GM12878 (cell line): ENCODE results near the gene RPLP2. TPM values are rescaled to one million over a fixed set of nuclear protein-coding genes. Genes with fewer than 3 reads are reported as not detected.

Experiments used
- ATAC-seq: fragments of 200-7000 bp; cut with Tn5 transposase; 3 replicates; pipeline ENCODE4 v1.9.1; 2020; ENCODE audit warnings: mild to moderate bottlenecking, moderate library complexity
- BruUV-seq: library from RNA; stranded (reverse); fragments of 400-500 nt; replicated peaks from 2 replicates; lab custom pipeline; 2021; lab: Mats Ljungman, UMichigan
- CTCF ChIA-PET: fragments of 300-600 bp; sonication (Branson Sonifier 250); formaldehyde crosslinking; extraction: SDS; loops from one replicate; lab custom pipeline; 2021; ENCODE audit warnings: inconsistent platforms; lab: Yijun Ruan, JAX
- POLR2A ChIA-PET: fragments of 350-600 bp; formaldehyde crosslinking; extraction: SDS; loops from one replicate; lab custom pipeline; 2021; ENCODE audit warnings: inconsistent platforms; lab: Charles Lee
- RAD21 ChIA-PET: fragments of 300-600 bp; sonication (Branson Sonifier 250); formaldehyde crosslinking; loops from one replicate; lab custom pipeline; 2023; ENCODE audit warnings: antibody characterized with exemption; ENCODE audit not compliant: unreplicated experiment; lab: Charles Lee
- SMC1A ChIA-PET: fragments of 300-600 bp; sonication (Branson Sonifier 250); formaldehyde crosslinking; loops from one replicate; lab custom pipeline; 2023; ENCODE audit not compliant: unreplicated experiment, uncharacterized antibody; lab: Charles Lee
- DNase-seq: peaks from one replicate; pipeline ENCODE4 v3.0.0-alpha.2; 2011; ENCODE audit warnings: low read depth, low spot score
- FAIRE-seq: peaks from 3 replicates; lab custom pipeline; 2011; peaks lifted over from hg19 to GRCh38; lab: Jason Lieb, UNC
- H2AFZ ChIP-seq: 2 replicates; pipeline ENCODE4 v1.6.0; 2011; ENCODE audit warnings: low read depth, low read length, control low read depth; ENCODE audit not compliant: control insufficient read depth
- H3K27ac ChIP-seq: 2 replicates; pipeline ENCODE4 v1.5.1; 2011; ENCODE audit warnings: control low read depth; ENCODE audit not compliant: control insufficient read depth, insufficient read depth
- H3K27me3 ChIP-seq, 2 experiments: replicated peaks in 1 of 2; 2 replicates each; pipeline versions ENCODE4 v1.6.0 to v1.6.1; 2011; ENCODE audit warnings: low read length in 1 of 2; ENCODE audit not compliant: control insufficient read depth in 2 of 2, insufficient read depth in 2 of 2
- H3K36me3 ChIP-seq, 2 experiments: 2 replicates each; pipeline ENCODE4 v1.5.1; 2011; ENCODE audit warnings: low read length in 1 of 2; ENCODE audit not compliant: control insufficient read depth in 2 of 2, insufficient read depth in 2 of 2
- H3K4me1 ChIP-seq: 2 replicates; pipeline ENCODE4 v1.6.1; 2011; ENCODE audit warnings: mild to moderate bottlenecking, low read length, moderate library complexity, mixed read lengths; ENCODE audit not compliant: control insufficient read depth, insufficient read depth
- H3K4me2 ChIP-seq: 2 replicates; pipeline ENCODE4 v1.6.0; 2011; ENCODE audit warnings: control low read depth; ENCODE audit not compliant: control insufficient read depth, insufficient read depth
- H3K4me3 ChIP-seq: fragments of 200-600 bp; sonication (generic); 2 replicates; pipeline ENCODE4 v1.5.1; 2016
- H3K79me2 ChIP-seq: 2 replicates; pipeline ENCODE4 v1.6.0; 2011; ENCODE audit warnings: low read length; ENCODE audit not compliant: control insufficient read depth, insufficient read depth
- H3K9ac ChIP-seq: 2 replicates; pipeline ENCODE4 v1.8.0; 2011; ENCODE audit warnings: low read length, control low read depth, mixed read lengths; ENCODE audit not compliant: control insufficient read depth, insufficient read depth
- H3K9me3 ChIP-seq: replicated peaks from 3 replicates; pipeline ENCODE4 v1.5.1; 2011; ENCODE audit warnings: mild to moderate bottlenecking, low read length; ENCODE audit not compliant: control insufficient read depth, insufficient read depth
- H4K20me1 ChIP-seq: 2 replicates; pipeline ENCODE4 v1.6.0; 2011; ENCODE audit not compliant: control insufficient read depth, insufficient read depth
- CEBPB ChIP-seq, 2 experiments: fragments of 150-350 bp in 1 of 2; IDR thresholded peaks; 2 replicates each; pipeline ENCODE4 v1.6.1; 2012 to 2014; ENCODE audit warnings: low read depth in 2 of 2, low read length in 2 of 2, borderline replicate concordance in 1 of 2, inconsistent platforms in 1 of 2
- CHD2 ChIP-seq: IDR thresholded peaks from 2 replicates; pipeline ENCODE4 v1.6.1; 2011; ENCODE audit warnings: low read depth, low read length, improper control_type of control experiment, borderline replicate concordance
- EGR1 ChIP-seq, 2 experiments: IDR thresholded peaks; 1 replicate in 1 of 2; 2 replicates in 1 of 2; pipeline ENCODE4 v1.6.1; 2011 to 2012; ENCODE audit warnings: low read depth in 2 of 2, low read length in 2 of 2, borderline replicate concordance in 1 of 2, mild to moderate bottlenecking in 1 of 2, moderate library complexity in 1 of 2
- ESRRA ChIP-seq: IDR thresholded peaks from 2 replicates; pipeline ENCODE4 v1.6.1; 2012; ENCODE audit warnings: mild to moderate bottlenecking, low read length, improper control_type of control experiment
- NFIC ChIP-seq: IDR thresholded peaks from 2 replicates; pipeline ENCODE4 v1.6.1; 2012; ENCODE audit warnings: low read depth, mild to moderate bottlenecking, inconsistent platforms, low read length, moderate library complexity
- PBX3 ChIP-seq: IDR thresholded peaks from 2 replicates; pipeline ENCODE4 v1.6.1; 2011; ENCODE audit warnings: mild to moderate bottlenecking, low read depth, low read length, moderate library complexity; ENCODE audit not compliant: insufficient replicate concordance
- POLR2A ChIP-seq: IDR thresholded peaks from 2 replicates; pipeline ENCODE4 v1.6.1; 2011; ENCODE audit warnings: low read depth, mild to moderate bottlenecking, low read length
- ZBED1 ChIP-seq: IDR thresholded peaks from 2 replicates; pipeline ENCODE4 v1.6.1; 2016; ENCODE audit warnings: borderline replicate concordance
- ZSCAN29 ChIP-seq: fragments of 450-650 bp; IDR thresholded peaks from 2 replicates; pipeline ENCODE4 v1.6.1; 2017; ENCODE audit warnings: mild to moderate bottlenecking, moderate library complexity
- WGBS: methylation state at CpG from one replicate; pipeline ENCODE4 v1.1.6; 2016; ENCODE audit warnings: low lambda C conversion rate; ENCODE audit not compliant: insufficient replicate concordance, insufficient coverage; ENCODE audit errors: missing lambda C conversion rate; 5-methylcytosine and 5-hydroxymethylcytosine counted together
- in situ Hi-C: fragments of 300-500 bp; cut with MboI; formaldehyde crosslinking; loops from 9 replicates; pipeline ENCODE4 v1.14.3; 2018; ENCODE audit warnings: mixed read lengths
- intact Hi-C: fragments of 100-400 bp; cut with micrococcal nuclease; formaldehyde crosslinking; loops from one replicate; pipeline ENCODE4 v1.14.2; 2022; ENCODE audit not compliant: unreplicated experiment
- polyA plus RNA-seq, 11 experiments: library from polyadenylated mRNA; depleted of rRNA in 4 of 11; unstranded in 6 of 11; stranded (reverse) in 5 of 11; fragments of >200 nt; fragmentation: Nextera tagmentation in 4 of 11; fragmentation: Illumina TruSeq in 1 of 11; extraction: Ambion mirVana in 4 of 11; extraction: Trizol in 1 of 11; gene quantifications; 1 replicate in 1 of 11; 2 replicates in 10 of 11; pipeline versions ENCODE4 v1.2.1 to v1.2.3, GENCODE V29; 2011 to 2016; ENCODE audit warnings: inconsistent platforms in 2 of 11, missing spikeins in 2 of 11, low read depth in 1 of 11
- total RNA-seq, 4 experiments: library from RNA; depleted of rRNA in 3 of 4; stranded (reverse); fragments of >200 nt in 3 of 4; fragmentation: Illumina TruSeq in 1 of 4; extraction: Trizol in 1 of 4; gene quantifications; 2 replicates each; pipeline versions ENCODE4 v1.2.1 to v1.2.3, GENCODE V29; 2013 to 2021
- TF ChIP-seq, protein P1 (sequence below): fragments of 450-650 bp; formaldehyde crosslinking; IDR thresholded peaks from 2 replicates; pipeline ENCODE4 v1.4.0; 2022; ENCODE audit warnings: mild to moderate bottlenecking, moderate library complexity

Gene RPLP2
- total and polyA plus RNA-seq, 10 of the 15 experiments (the other 5 are each of a cell fraction or from before 2014, with no cell fraction given), result 488 to 3,558 (median 1,481) TPM

DNA sequence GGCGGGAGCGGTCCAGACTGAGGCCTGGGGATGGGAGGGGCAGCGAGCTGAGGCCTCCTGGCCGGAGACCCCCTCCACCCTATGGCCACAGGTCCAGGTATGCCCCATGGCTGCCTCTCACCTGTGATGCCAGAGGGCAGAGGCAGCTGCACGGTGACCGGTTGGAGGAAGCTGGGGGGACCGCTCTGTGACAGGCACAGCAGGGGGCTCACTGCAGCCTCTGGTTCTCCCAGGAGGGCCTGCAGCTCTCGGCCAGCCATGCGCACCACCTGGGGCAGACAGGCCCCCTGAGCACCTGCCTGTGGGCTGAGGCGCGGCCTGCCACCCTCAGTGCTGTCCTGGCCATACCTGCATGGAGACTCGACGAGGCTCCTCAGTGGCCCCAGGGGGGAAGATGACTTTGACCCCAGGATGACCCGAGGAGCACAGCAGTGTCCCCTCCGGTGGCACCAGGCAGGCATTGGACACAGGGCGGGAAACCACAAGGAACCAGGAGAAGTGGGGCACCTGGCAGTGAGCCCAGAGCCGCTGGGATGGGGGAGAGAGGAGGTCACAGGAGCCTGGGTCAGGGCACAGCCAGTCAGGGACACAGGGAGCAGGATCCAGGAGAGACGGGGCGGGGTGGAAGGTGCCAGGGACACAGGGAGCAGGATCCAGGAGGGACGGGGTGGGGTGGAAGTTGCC is 8.5 kb upstream of the RPLP2 start:
- Histone ChIP-seq H3K27ac (no peak overlapping the region), H3K4me2 (no peak overlapping the region), H3K27me3 (no peaks in the 10 kb centered on the region), H3K36me3 (peaks cover 0 to 10% of the 10 kb centered on the region in 2 experiments; a peak in 2 of 4 replicates), H3K4me1 (peaks cover 20% of the 10 kb centered on the region), H4K20me1 (no peaks in the 10 kb centered on the region), H2AFZ (no peak overlapping the region), H3K9ac (no peak overlapping the region), H3K79me2 (peaks cover 27% of the 10 kb centered on the region), H3K9me3 (no peaks in the 10 kb centered on the region), H3K4me3 (no peak overlapping the region)
- ChIA-PET RAD21 (no interaction called here), SMC1A (no interaction called here), CTCF (no interaction called here), POLR2A (interaction anchor here (0.5 kb wide), 1 partner anchor 109 kb away, joined by 3 read pairs; no protein-coding TSS in a partner anchor)
- no TSS peak for BruUV-seq
- in situ Hi-C loops (loop anchor here (25.0 kb wide), 1 partner anchor 1586 kb away; the partner anchor contains the start of gene CD81), intact Hi-C loops (no loop called here)
- DNase-seq, result no peak
- FAIRE-seq, result no peak
- ATAC-seq, result no peak
- 88% methylated on average over 19 of the region's 20 CpGs for WGBS
- TF ChIP-seq ZSCAN29, result no peak
- TF ChIP-seq POLR2A, result peak; percentile 4

DNA sequence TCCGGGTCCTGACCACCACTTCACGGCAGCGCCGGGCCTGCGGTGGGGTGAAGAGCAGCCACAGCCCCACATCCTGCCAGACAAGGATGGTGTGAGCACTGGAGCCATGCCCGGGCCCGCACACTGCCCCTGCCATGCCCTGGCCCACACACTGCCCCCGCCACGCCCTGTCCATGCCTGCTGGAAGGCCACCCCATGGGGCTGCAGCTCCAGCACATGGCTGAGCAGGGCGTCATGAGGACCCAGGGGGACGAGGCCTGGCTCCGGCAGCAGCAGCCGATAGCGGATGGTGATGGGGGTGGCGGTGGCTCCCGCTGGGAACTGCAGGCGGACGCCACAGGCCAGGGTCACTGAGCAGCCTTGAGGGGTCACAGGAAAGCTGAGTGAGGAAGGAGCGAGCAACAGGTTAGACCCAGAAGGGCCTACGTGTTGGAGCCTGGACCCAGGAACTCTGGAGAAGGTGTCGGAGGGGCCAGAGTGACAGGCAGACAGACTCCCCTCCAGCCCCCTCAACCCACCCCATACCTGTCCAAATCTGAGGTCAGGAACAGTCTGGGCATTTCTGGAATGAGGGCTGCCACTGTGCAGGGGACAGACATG is 7.6 kb upstream of the RPLP2 start:
- Histone ChIP-seq H3K79me2 (peaks cover 18% of the 10 kb centered on the region), H3K36me3 (peaks cover 0 to 10% of the 10 kb centered on the region in 2 experiments; a peak in 2 of 4 replicates), H4K20me1 (no peaks in the 10 kb centered on the region), H2AFZ (no peak overlapping the region), H3K4me3 (no peak overlapping the region), H3K27ac (no peak overlapping the region), H3K4me2 (no peak overlapping the region), H3K9ac (no peak overlapping the region), H3K27me3 (no peaks in the 10 kb centered on the region), H3K4me1 (peaks cover 12% of the 10 kb centered on the region), H3K9me3 (no peaks in the 10 kb centered on the region)
- ChIA-PET RAD21 (no interaction called here), POLR2A (interaction anchor here (2.7 kb wide), 1 partner anchor 17 kb away, joined by 9 read pairs; the partner anchor contains the start of gene PNPLA2), SMC1A (no interaction called here), CTCF (no interaction called here)
- no TSS peak for BruUV-seq
- intact Hi-C loops (no loop called here), in situ Hi-C loops (loop anchor here (25.0 kb wide), 1 partner anchor 1585 kb away; the partner anchor contains the start of gene CD81)
- WGBS, result 96% methylated on average over 15 of the region's 21 CpGs
- DNase-seq (no peak), ATAC-seq (no peak), FAIRE-seq (no peak)
- TF ChIP-seq NFIC (no peak), ZBED1 (no peak), CHD2 (no peak), EGR1 (IDR thresholded peaks at IDR 0.05; ENCODE audit: borderline replicate concordance in 1 of 2, low read depth in 2 of 2, low read length in 2 of 2) (no peak), ESRRA (no peak), CEBPB (IDR thresholded peaks at IDR 0.05; ENCODE audit: borderline replicate concordance in 1 of 2, low read depth in 2 of 2, low read length in 2 of 2) (no peak), PBX3 (no peak)
- TF ChIP-seq, protein P1, sequence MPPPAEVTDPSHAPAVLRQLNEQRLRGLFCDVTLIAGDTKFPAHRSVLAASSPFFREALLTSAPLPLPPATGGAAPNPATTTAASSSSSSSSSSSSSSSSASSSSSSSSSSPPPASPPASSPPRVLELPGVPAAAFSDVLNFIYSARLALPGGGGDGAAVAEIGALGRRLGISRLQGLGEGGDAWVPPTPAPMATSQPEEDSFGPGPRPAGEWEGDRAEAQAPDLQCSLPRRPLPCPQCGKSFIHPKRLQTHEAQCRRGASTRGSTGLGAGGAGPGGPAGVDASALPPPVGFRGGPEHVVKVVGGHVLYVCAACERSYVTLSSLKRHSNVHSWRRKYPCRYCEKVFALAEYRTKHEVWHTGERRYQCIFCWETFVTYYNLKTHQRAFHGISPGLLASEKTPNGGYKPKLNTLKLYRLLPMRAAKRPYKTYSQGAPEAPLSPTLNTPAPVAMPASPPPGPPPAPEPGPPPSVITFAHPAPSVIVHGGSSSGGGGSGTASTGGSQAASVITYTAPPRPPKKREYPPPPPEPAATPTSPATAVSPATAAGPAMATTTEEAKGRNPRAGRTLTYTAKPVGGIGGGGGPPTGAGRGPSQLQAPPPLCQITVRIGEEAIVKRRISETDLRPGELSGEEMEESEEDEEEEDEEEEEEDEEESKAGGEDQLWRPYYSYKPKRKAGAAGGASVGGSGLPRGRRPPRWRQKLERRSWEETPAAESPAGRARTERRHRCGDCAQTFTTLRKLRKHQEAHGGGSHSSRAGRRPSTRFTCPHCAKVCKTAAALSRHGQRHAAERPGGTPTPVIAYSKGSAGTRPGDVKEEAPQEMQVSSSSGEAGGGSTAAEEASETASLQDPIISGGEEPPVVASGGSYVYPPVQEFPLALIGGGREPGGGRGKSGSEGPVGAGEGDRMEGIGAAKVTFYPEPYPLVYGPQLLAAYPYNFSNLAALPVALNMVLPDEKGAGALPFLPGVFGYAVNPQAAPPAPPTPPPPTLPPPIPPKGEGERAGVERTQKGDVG (CRISPR knock-in tag), result no peak
